K562 (cell line): ENCODE data around the gene ZNF74. TPM values are rescaled to one million over a fixed set of nuclear protein-coding genes. Genes with fewer than 3 reads are reported as not detected.

Source experiments
- CEBPG ChIP-seq, 3 experiments: fragments of 200-800 bp in 1 of 3; sonication (Bioruptor generic) in 1 of 3; sonication (generic) in 1 of 3; formaldehyde crosslinking in 1 of 3; IDR thresholded peaks in 2 of 3; conservative IDR thresholded peaks in 1 of 3; 2 replicates each; pipeline versions ENCODE4 v1.6.1 to v1.8.0; 2016 to 2022; ENCODE audit warnings: missing compliant biosample characterization in 2 of 3, missing genetic modification characterization in 2 of 3, mild to moderate bottlenecking in 1 of 3, missing genetic modification reagents in 1 of 3
- ELK3 ChIP-seq: fragments of 450-650 bp; formaldehyde crosslinking; IDR thresholded peaks from 2 replicates; pipeline ENCODE4 v1.4.0; 2020; ENCODE audit warnings: mild to moderate bottlenecking
- HDAC3 ChIP-seq: fragments of 450-650 bp; IDR thresholded peaks from 2 replicates; pipeline ENCODE4 v1.6.1; 2018; ENCODE audit warnings: borderline replicate concordance, mild to moderate bottlenecking, moderate library complexity; ENCODE audit not compliant: partially characterized antibody
- HNRNPL ChIP-seq: fragments of 200-400 bp; formaldehyde crosslinking; IDR thresholded peaks from 2 replicates; pipeline ENCODE4 v1.6.1; 2017; ENCODE audit warnings: low read depth, mild to moderate bottlenecking, low read length
- SMAD1 ChIP-seq: fragments of 150-350 bp; IDR thresholded peaks from 2 replicates; pipeline ENCODE4 v1.6.1; 2014; ENCODE audit warnings: low read length, low read depth; ENCODE audit not compliant: partially characterized antibody
- SNAPC5 ChIP-seq: fragments of 250-450 bp; sonication (Bioruptor Pico); IDR thresholded peaks from 2 replicates; pipeline ENCODE4 v1.8.0; 2021; ENCODE audit warnings: moderate library complexity, mild to moderate bottlenecking, inconsistent platforms
- SPI1 ChIP-seq: IDR thresholded peaks from 2 replicates; pipeline ENCODE4 v1.6.1; 2011; ENCODE audit warnings: low read depth, low read length, control low read depth, borderline replicate concordance
- TAF9B ChIP-seq: fragments of 450-650 bp; IDR thresholded peaks from 2 replicates; pipeline ENCODE4 v1.6.1; 2018; ENCODE audit warnings: mild to moderate bottlenecking; ENCODE audit not compliant: partially characterized antibody
- USF1 ChIP-seq: sonication (generic); formaldehyde crosslinking; IDR thresholded peaks from 2 replicates; pipeline ENCODE4 v1.9.0; 2022; ENCODE audit warnings: mild to moderate bottlenecking, missing genetic modification reagents
- ZBED1 ChIP-seq: IDR thresholded peaks from 2 replicates; pipeline ENCODE4 v1.6.1; 2014
- ZNF318 ChIP-seq, 2 experiments: fragments of 450-650 bp; IDR thresholded peaks; 2 replicates each; pipeline ENCODE4 v1.6.1; 2016; ENCODE audit warnings: mild to moderate bottlenecking in 2 of 2, borderline replicate concordance in 1 of 2, low read depth in 1 of 2, moderate library complexity in 1 of 2
- polyA plus RNA-seq, 8 experiments: library from polyadenylated mRNA; depleted of rRNA in 4 of 8; stranded (reverse) in 5 of 8; unstranded in 3 of 8; fragments of >200 nt; fragmentation: Nextera tagmentation in 2 of 8; fragmentation: Illumina TruSeq in 1 of 8; extraction: Ambion mirVana in 2 of 8; extraction: Trizol in 1 of 8; gene quantifications; 2 replicates each; pipeline versions ENCODE4 v1.2.1 to v1.2.3, GENCODE V29; 2011 to 2014; ENCODE audit warnings: inconsistent platforms in 1 of 8, missing spikeins in 1 of 8
- total RNA-seq, 7 experiments: library from RNA; depleted of rRNA in 6 of 7; stranded (reverse); fragments of >200 nt in 6 of 7; fragmentation: Illumina TruSeq in 2 of 7; extraction: Trizol in 2 of 7; gene quantifications; 2 replicates each; pipeline versions ENCODE4 v1.2.1 to v1.2.3, GENCODE V29; 2011 to 2021; ENCODE audit warnings: low replicate concordance in 1 of 7
- TF ChIP-seq, protein P1 (sequence below), 2 experiments: fragments of 450-650 bp in 1 of 2; IDR thresholded peaks; 2 replicates each; pipeline ENCODE4 v1.6.1; 2011 to 2017; ENCODE audit warnings: low read depth in 2 of 2, antibody characterized with exemption in 1 of 2, borderline replicate concordance in 1 of 2, low read length in 1 of 2, mild to moderate bottlenecking in 1 of 2, mixed read lengths in 1 of 2; ENCODE audit not compliant: control insufficient read depth in 1 of 2

The ZNF74 gene
- total and polyA plus RNA-seq, 9 of the 15 experiments (the other 6 are each of a cell fraction or from before 2014, with no cell fraction given): 2.4 to 53.5 (median 31.5) TPM

DNA sequence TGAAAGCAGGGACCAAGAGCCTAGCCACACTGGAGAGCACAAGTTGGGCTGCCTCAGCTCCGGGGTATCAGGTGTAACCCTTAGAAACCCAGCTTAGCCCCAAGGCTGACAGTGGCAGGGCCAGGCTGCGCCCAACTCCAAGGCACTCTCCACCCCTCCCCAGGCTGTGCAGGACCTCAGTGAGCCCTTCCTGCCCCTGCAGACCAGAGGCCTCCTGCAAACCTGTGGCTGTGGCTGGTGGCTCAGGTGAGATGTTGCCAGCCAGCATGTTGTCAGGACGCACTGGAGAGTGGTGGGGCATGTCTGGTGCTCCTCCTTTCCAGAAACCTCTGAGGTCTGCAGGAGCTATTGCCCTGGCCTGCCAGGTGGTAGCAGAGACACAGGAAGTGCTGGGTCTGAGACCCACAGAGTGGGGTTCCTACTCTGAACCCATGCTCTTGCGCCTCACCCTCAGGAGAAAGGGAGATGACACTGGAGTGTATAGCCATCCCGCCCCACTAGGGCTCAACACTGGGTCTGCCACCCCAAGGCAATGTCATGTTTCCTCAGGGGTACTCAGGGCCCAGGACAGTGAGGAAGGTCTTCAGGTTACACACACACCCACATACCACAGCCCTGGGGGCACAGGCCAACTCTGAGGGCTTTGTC, 46.1 kb downstream of the ZNF74 start (continued):
- TF ChIP-seq USF1 (0 out of 2 replicates have a peak, but pooled peaks have one; percentile 66), SMAD1 (no peak), SNAPC5 (CRISPR knock-in tag) (no peak), SPI1 (no peak), ZBED1 (no peak), HDAC3 (no peak), ELK3 (no peak), HNRNPL (no peak), TAF9B (no peak), ZNF318 (IDR thresholded peaks at IDR 0.05; ENCODE audit: borderline replicate concordance in 1 of 2, low read depth in 1 of 2) (no peak), CEBPG (CRISPR knock-in tag; IDR thresholded peaks at IDR 0.05) (no peak), CEBPG (tag; conservative IDR thresholded peaks at IDR 0.05 in 1 of 2, IDR thresholded peaks at IDR 0.05 in 1 of 2) (no peak)
- TF ChIP-seq, protein P1, sequence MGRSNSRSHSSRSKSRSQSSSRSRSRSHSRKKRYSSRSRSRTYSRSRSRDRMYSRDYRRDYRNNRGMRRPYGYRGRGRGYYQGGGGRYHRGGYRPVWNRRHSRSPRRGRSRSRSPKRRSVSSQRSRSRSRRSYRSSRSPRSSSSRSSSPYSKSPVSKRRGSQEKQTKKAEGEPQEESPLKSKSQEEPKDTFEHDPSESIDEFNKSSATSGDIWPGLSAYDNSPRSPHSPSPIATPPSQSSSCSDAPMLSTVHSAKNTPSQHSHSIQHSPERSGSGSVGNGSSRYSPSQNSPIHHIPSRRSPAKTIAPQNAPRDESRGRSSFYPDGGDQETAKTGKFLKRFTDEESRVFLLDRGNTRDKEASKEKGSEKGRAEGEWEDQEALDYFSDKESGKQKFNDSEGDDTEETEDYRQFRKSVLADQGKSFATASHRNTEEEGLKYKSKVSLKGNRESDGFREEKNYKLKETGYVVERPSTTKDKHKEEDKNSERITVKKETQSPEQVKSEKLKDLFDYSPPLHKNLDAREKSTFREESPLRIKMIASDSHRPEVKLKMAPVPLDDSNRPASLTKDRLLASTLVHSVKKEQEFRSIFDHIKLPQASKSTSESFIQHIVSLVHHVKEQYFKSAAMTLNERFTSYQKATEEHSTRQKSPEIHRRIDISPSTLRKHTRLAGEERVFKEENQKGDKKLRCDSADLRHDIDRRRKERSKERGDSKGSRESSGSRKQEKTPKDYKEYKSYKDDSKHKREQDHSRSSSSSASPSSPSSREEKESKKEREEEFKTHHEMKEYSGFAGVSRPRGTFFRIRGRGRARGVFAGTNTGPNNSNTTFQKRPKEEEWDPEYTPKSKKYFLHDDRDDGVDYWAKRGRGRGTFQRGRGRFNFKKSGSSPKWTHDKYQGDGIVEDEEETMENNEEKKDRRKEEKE (IDR thresholded peaks at IDR 0.05; ENCODE audit: borderline replicate concordance in 1 of 2, control insufficient read depth in 1 of 2, low read depth in 2 of 2, low read length in 1 of 2): no peak
